ENCODE data around the gene GPR26.

- TF ChIP-seq CTCF (tag by site-specific recombination; IDR thresholded peaks at IDR 0.05): no peak
- no peak for TF ChIP-seq ZNF548 (tag by site-specific recombination; IDR thresholded peaks at IDR 0.05)
- TF ChIP-seq REST (tag by site-specific recombination; IDR thresholded peaks at IDR 0.05): no peak
- TF ChIP-seq ZBTB48 (tag by site-specific recombination; IDR thresholded peaks at IDR 0.05): no peak
- no peak for TF ChIP-seq ZSCAN4 (tag by site-specific recombination; IDR thresholded peaks at IDR 0.05)
- TF ChIP-seq ZNF707 (tag by site-specific recombination; IDR thresholded peaks at IDR 0.05): no peak
- TF ChIP-seq SP2 (tag by site-specific recombination; IDR thresholded peaks at IDR 0.05): no peak
- no peak for TF ChIP-seq ZBTB49 (tag by site-specific recombination; IDR thresholded peaks at IDR 0.05; ENCODE audit: low read depth)
- TF ChIP-seq ZNF416 (tag by site-specific recombination; IDR thresholded peaks at IDR 0.05): no peak
- no peak for TF ChIP-seq ZNF274 (IDR thresholded peaks at IDR 0.05; ENCODE audit: low read length)
- no peak for TF ChIP-seq ZNF274 (tag by site-specific recombination; IDR thresholded peaks at IDR 0.05; ENCODE audit: borderline replicate concordance)
Measured at GRCh38 chr10:123621916-123622315, 44.2 kb upstream of the GPR26 start.

Measured in HEK293 (cell line).